Stimulated activated CD8-positive, alpha-beta memory T cell treated with anti-CD3 and anti-CD28 coated beads, Interleukin-4, amount 100 ng/mL, for 4 hours (primary cell): ENCODE measurements around the gene TMEM87B.
"Not testable (repeated sequence)": the region's sequence is repeated elsewhere in the genome, so short reads cannot be mapped to it uniquely, and the experiment has no call there.

Source experiments
- DNase-seq, 2 donors: peaks; one replicate each; pipeline ENCODE4 v3.0.0-alpha.2; 2020; ENCODE audit warnings: low read depth in 2 of 2, low spot score in 1 of 2

The TMEM87B gene

DNA sequence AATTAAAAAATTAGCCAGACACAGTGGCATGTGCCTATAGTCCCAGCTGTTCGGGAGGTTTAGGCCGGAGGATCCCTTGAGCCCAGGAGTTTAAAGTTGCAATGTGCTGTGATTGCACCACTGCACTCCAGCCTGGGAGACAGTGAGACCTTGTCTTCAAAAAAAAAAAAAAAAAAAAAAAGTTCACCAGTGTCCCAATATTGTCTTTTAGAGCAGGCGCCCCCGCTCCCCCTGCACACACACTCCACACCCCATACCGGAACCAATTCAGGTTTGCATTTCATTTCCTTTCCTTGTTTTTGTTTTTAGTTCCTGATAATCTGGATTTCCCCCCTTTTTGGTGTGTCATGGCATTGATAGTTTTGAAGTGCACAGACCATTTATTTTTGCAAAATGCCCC, 10.4 kb downstream of the TMEM87B start:
- no peak for DNase-seq

DNA sequence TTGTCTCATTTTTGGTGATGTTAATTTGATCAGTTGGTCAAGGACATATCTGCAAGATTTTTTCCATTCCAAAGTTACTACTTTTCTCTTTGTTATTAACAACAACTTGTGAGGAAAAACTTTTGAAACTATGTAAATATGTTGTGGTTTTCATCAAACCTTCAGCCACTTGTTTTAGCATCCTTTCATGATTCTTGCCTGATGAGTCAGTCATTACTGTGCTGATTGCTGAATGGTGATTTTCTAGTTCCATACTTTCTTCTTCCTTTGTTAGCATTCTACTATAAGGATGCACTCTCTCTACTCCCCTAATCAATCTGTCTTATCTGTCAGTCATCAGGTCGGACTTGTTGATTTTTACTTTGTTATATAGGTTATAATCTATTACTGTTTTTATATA, 10.9 kb downstream of the TMEM87B start:
- no peak for DNase-seq

DNA sequence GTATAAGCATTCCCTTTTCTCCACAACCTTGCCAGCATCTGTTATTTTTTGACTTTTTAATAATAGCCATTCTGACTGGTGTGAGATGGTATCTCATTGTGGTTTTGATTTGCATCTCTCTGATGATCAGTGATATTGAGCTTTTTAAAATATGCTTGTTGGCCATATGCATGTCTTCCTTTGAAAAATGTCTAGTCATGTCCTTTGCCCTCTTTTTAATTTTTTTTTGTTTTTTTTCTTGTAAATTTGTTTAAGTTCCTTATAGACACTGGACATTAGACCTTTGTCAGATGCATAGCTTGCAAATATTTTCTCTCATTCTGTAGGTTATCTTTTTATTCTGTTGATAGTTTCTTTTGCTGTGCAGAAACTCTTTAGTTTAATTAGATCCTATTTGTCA, 14.7 kb downstream of the TMEM87B start:
- DNase-seq: not testable (repeated sequence)

DNA sequence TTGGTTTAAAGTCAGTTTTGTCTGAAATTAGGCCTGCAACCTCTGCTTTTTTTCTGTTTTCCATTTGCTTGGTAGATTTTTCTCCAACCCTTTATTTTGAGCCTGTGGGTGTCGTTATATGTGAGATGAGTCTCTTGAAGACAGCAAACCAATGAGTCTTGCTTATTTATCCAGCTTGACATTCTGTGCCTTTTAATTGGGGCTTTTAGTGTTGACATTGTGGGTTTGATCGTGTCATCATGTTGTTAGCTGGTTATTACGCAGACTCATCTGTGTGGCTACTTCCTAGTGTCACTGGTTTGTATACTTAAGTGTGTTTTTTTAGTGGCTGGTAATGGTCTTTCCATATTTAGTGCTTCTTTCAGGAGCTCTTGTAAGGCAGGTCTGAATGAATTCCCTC, 18.8 kb downstream of the TMEM87B start:
- no peak for DNase-seq

DNA sequence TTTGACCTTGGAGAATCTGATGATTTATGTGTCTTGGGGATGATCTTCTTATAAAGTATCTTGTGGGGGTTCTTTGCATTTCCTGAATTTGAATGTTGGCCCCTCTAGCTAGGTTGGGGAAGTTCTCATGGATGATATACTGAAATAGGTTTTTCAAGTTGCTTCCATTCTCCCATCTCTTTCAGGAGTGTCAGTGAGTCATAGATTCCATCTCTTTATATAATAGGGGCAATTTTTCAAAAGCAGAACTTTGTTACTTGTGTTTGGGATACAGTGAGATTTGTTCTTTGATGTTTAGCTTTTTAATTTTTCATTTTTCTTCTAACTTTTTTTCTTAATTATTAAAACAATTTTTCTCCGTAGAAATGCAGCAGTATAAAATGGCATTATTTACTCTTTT, 19.4 kb downstream of the TMEM87B start:
- DNase-seq: no peak

DNA sequence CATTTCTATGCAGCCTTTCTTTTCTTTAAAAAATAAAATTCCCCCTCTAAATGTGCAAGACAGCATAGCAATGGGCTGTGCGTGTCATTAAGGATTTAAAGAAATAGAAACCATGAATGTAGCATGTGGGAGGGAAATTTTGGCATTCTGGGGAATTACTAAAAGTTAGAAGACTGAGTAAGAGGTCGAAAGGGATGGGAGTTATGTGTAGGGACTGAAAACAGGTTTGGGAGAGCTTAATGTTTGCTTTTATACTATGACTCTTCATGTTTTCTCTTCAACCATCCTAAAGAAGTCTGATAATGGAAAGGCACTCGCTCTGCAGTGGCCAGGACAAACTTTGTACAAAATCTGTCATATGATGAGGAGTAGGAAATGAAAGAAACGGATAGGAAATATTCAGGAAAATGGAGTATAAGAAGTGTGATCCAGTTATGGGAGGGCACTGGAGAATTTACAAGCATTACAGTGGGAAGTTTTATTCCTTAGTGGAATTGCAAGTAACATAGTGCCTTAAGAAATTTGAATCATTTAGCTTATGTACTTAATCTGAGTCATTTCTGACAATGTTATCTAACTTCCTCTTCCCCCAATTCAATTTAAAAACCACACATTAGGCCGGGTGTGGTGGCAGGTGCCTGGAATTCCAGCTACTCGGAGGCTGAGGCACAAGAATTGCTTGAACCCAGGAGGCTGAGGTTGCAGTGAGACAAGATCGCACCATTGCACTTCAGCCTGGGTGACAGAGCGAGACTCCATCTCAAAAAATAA, 20.6 kb downstream of the TMEM87B start:
- no peak for DNase-seq

DNA sequence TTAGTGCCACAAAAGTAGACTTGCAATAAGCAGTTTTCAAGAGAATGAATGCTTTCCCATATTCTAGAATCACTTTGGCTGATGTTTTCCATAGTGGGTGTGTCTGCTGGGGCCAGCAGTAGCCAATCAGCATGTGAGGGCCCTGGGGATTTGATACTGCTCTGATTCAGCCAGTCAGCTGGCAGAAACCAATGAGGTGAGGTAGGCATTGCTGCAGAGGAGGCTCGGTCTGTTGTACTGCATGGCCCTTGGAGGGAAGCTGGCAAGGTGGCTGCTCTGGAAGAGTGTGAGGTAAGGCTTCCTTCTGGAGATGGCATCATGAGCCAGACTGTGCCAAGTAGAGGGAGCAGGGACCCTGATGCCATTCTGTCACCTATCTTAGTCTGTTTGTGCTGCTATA, 22.7 kb downstream of the TMEM87B start:
- DNase-seq: no peak

DNA sequence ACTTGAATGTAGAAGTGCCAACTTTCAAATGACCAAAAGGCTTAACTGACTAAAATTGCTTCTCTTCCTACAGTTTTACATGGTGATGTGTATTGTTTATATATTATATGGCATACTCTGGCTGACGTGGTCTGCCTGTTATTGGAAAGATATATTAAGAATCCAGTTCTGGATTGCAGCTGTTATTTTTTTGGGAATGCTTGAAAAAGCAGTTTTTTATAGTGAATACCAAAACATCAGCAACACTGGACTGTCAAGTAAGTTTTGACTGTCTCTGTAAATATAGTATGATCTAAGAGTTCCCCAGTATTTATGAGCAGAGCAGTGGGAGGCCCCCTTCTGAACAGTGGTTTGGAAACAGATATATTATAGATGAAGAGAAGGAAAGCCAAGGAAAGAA, 26.2 kb downstream of the TMEM87B start:
- no peak for DNase-seq

DNA sequence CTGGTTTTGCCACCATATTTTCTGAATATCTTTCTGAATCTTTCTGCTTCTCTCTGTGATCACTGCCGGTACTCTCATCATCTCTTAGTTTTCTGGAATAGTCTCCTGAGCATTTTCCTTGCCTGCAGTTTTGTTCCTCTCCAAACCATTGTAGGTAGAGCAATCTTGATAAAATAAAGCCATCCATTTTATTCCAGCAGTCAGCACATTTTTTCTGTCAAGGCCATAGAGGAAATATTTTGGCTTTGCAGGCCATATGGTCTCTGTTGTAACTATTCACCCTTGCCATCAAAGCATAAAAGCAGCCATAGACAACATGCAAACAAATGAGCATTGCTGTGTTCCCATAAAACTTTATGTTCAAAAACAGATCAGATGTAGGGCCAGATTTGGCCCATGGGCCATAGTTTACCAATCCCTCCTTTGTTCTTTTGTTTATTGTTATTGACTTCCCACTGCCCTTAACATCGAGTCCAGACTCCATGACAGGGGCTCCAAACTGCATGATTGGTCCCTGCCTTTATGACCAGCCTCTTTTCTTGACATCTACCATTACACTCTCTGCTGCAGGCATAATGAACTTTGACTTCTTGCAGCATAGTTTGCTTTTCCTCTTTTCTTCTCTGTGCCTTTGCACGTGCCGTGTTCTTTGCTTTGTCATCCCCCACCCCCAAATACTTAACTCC, 29.8 kb downstream of the TMEM87B start:
- DNase-seq: no peak

DNA sequence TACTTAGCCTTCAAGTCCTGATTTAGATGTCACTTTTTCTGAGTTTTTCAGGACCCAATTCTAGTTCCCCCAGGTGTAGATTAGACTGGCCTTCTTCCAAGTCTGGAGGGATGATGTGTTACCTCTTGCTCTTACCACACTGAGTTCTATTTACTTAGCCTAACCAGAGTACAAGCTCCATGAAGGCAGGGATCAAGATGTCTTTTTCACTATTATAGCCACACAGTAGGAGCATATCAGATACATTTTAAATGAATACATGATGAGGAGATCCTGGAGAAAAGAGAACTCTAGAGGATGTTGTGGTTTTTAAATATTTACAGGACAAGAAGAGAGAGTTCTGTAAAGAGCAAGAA, 30.3 kb downstream of the TMEM87B start:
- DNase-seq: no peak

DNA sequence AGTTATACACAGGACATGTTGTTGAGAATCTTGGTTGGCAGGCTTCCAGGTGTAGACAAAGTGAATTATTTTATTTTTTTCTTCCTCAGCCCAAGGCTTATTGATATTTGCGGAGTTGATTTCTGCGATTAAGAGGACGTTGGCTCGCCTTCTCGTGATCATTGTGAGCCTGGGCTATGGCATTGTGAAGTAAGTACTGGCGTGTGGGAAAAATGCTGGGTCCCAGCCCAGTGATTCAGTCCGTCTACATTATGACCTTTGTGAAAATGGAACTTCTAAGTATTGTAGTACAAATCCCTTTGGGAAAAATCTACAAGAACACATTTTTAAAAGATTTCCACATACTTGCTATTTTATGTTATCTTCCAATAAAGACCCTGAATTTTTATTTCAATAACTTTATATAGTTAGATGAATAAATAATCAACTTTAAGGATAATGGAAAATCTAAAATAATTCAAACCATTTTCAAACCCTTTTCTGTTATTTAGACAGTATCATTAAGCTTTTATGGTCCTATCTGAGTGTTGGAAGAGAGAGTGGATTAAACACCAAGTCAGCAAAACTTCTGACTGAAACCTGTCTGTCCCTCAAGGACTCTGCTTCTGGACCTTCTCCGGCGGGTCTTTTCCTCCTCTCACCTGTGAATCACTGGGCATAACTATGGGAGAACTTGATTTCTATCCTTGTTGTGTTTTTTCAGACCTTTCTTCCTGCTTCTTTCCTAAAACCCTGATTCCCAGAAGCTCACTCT, 31.0 kb downstream of the TMEM87B start:
- no peak for DNase-seq

DNA sequence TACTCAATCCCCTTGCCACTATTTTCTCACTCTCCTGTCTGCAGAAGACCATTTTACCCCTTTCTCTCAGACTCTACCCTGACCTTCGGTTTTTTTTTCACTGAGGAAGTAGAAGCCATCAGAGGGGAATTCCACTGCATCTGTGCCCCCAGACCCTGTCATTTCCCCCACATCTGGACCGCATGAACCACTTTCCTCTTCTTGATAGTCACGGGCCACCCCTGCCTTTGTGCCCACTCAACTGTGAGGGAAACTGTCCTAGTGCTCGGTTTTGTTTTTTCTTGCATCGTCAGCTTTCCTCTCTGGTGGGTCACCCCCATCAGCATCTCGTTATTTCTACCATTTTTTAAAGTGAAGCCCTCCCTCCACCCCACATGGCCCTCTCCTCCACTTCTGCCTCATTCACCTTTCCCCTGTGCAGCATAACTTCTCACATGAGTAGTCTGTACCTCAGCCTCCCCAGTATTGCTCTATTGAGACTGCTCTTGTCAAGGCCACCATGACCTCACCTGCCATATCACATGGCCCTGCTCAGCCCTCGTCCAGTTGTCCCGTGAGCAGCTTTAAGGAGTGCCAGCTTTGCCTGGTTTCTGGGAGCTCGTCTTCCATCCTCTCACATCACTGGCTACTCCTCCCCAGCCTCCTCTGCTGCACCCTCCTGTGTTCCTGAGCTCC, 32.4 kb downstream of the TMEM87B start:
- DNase-seq: no peak

DNA sequence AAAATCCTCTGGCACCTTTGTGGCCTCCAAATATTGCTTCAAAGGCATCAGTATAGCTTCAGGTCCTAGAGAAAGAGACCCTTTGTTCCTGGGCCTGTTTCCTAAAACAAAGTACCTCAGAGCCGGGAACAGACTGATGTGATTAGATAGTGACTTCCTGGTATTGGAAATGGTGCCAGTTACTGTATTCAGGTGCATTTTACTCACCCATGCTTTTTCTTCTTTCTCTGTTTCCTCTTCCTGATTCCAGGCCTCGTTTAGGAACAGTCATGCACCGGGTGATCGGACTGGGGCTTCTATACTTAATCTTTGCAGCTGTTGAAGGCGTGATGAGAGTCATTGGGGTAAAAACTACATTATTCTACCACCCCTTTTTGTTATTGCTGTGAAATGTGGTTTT, 34.3 kb downstream of the TMEM87B start:
- no peak for DNase-seq

DNA sequence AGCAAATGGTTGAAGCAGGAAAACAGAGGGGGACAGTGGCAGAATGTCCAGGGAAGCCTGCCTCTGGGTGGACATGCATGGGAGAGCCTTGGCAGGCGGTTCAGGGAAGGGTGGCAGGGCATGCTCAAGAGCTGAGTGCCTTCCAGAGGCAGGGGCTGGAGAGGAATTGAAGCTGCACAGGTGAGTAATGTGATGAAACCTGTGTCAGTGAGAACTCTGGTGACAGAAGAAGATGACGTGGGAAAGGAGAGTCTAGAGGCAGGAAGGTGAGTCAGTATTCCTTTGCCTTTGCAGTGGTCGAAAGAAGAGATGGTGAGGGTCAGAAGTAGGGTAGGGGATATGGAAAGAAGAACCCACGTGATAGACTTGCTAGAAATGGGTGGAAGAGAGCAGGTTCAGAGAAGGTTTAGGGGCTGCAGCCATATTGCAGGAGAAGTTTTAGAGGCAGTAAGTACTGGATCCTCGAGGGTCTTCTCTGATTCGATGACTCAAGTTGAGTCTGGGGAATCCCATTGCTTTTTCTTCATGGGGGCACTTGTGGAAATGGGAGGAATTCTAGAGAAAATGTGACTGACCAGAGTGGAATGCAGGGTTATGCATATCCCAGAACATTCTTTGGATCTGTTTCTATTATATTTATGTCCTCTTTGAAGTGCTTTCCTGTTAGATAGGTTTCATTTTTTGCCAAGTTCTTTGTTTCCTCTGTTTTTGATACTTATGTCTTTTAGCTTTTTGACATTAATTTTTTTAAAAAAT, 37.4 kb downstream of the TMEM87B start:
- DNase-seq: no peak

DNA sequence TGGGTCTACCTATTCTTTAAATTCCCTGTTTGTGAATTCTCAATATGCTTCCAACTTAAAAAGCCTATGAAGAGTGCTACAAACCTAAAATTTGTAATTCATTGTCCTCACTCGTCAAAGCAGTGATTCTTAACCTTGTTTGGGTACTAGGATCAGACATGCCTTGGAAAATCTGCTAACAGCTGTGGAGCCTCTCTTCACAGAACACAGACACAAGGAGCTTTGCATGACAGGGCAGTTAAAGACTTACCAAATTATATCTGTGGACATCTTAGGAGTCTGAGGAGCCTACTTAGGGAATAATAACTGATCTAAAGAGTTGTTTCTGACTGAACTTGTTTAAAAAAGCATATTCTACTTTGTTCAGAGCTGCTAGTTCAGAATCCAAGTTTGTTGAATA, 38.1 kb downstream of the TMEM87B start:
- no peak for DNase-seq

DNA sequence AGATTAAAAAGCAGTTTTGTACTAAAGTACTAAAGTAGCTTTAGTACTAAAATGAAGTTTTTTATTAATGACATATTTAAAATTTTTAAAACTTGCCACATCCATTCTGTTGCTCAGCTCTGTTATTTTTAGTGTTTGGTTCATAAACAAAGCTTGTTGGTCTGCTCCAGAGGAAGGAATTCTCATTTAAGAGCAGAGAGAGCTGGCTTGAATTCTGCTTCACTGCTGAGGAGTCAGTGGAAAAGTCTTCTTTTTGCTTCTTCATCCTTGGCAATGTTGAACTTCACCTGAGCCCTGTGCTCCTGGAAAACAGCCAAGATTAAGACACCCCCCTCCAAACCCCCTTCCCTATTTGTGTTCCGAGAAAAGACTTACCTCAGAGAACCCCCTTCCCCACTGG, 40.6 kb downstream of the TMEM87B start:
- no peak for DNase-seq

DNA sequence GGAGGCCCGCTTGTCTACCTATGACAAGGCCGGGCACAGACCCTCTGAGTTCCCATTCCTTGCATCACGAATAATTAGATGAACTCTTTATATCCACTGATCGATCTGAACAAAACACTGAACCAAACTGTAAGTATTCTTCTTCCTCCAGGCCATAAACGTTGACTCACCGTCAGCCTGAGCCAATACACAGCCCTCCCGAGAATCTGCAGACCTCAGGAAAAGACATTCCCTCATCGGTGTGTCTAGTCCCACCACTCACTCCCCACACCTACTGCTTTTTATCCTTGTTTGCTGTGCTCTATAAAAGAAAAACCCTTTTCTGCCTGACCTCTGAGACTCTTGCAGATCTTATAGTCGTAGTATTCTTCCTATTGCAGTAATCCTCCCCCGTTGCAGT, 41.0 kb downstream of the TMEM87B start:
- DNase-seq: no peak

DNA sequence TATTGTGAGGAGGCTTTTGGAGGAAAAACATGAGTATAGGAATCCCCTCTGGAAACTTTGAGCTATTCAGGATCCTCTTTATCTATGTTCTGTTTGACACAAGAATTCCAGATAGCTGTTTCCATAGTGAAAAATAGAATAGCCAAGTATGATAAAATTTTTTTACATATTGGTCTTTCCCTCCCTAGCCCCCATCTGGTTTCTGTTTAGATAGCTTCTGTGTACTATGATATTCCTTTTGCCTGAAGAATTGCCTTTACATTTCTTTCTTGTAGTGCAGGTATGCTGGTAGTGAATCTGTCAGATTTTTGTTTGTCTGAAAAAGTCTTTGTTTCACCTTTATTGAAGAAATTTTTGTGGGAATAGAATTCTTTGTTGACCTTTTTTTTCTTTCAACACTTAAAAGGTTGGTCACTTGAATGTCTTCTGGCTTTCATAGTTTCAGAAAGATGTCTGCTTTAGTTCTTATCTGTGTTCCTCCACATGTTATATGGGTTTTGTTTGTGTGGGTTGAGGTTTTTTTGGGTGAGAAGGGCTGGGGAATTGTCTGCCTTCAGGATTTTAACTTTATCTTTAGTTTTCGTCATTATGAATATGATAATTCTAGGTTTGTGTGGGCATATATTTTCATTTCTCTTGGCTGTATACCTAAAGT, 53.2 kb downstream of the TMEM87B start:
- DNase-seq: no peak

DNA sequence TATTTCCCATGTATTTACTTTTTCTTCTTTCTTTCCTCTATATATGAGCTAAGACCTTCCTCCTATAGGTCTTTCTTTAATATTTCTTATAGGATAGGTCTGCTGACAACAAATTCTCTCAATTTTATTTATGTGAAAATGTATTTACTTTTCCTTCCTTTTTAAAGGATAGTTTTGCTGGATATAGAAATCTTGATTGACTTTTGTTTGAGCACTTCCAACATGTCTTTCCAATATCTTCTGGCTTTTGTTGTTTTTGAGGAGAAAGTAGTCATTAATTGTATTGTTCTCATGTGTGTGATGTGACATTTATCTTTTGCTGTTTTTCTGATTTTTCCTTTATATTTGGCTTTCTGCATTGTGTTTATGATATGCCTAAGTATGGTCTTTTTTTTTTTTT, 54.2 kb downstream of the TMEM87B start:
- DNase-seq: no peak

DNA sequence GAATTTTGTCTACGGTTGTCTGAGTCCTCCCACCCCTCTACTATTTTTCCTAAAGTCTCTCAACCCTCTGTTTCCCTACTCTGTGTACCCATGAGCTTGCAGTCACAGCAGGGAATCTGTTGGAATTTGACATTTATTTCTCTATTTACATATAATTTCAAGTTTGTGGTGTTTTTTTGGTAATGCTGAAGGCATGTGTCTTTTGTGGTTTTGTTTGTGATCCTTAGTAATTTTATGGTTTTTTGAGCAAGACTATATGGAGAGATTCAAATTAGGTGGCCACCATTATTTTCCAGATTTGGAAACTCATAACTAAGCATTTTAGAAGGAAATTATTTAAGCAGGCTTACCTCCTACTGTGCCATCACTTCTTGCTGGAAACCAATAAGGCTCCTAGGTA, 55.9 kb downstream of the TMEM87B start:
- no peak for DNase-seq

DNA sequence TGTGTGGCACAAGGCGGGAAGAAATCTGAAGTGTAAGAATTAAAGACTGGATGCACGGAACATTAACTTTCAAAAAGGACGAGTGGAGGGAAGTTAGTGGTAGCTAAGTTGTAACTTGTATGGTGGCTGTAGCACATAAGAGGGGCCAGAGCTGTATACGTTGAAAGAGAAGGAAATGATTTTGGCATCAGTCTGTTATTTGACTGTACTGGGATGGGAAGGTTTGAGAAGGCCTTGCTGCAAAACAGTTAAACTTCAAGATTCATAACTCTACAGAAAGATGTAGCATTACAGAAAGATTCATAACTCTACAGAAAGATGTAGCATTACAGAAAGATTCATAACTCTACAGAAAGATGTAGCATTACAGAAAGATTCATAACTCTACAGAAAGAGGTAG, 58.3 kb downstream of the TMEM87B start:
- DNase-seq: not testable (repeated sequence)
